Stimulated activated CD4-positive, alpha-beta T cell treated with anti-CD3 and anti-CD28 coated beads, Interleukin-1b, Interleukin-23, amount 100 ng/mL, for 1 hour (primary cell): ENCODE data around the gene GARIN3.
"Not testable (repeated sequence)": the region's sequence is repeated elsewhere in the genome, so short reads cannot be mapped to it uniquely, and the experiment has no call there.

Experiments
- DNase-seq, 2 donors: peaks; one replicate each; pipeline ENCODE4 v3.0.0-alpha.2; 2020; ENCODE audit warnings: low read depth in 2 of 2

The GARIN3 gene

DNA sequence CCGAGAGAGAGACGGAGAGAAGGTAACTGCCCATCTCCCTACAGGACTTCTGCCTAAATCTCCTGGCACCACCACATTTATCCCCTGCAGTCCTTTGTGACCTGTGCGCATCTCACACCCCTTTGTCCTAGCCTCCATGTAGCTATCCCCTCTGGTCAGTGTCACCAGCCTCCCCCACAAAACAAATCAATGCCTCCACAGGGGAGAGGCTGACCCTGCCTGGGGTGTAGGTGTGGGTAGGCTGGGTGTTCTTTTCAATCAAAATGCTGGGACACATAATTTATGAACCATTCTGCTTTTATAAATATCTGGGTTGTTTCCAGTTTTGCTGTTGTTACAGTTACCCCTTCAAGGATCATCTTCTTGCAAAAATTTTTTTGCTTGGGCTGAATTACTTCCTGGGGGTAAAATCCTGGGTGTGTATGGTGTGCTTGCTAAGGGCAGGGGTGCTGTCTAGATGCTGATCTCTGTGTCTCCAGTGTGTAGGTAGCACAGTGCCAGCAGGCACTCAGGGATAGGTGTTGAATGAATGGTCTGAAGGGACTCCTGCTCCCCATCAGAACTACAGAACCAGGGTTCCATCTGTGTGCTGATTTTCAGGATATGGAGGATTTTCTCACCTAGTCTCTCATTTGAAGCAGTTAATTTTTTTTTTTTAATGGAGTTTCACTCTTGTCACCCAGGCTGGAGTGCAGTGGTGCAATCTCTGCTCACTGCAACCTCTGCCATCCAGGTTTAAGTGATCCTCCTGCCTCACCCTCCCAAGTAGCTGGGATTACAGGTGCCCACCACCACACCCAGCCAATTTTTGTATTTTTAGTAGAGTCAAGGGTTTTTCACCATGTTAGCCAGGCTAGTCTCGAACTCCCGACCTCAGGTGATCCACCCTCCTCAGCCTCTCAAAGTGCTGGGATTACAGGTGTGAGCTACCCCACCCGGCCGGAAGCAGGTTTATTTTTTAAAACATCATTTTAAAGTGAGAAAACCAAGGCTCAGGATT lies at the start of gene GARIN3:
Gene GARIN3 (minus strand): TSS at position 51 of the 1,000 bp plus-strand sequence. CDS start 96 bp downstream, outside the sequence.
- DNase-seq: no peak

DNA sequence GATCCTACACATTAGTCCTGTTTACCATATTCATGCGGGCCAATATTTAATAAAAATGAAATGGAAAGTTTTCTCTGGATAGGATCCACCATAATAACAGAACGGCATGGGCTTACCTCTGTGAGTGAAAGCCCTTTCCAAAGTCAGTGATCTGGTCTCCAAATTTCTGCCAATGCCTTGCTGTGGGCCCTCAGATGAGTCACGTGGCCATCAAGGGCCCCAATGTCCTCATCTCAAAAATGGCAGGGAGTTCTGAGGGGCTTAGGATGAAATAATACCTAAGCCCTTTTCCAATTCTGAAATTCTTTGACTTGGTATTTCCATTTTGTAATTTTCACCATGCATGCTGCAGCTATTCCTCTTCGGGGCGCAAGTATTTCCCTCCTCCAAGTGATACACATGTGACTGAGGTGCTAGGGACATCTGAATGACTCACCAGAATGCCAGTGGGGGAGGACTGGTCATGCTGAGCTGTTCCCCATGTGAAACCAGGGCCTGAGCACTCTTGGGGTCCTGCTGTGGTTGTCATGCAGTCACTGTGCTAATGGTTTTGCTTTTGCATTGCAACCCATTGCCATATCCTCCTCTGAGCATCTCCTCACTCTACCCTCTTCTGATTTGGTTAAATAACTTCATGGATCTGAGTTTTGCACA lies 49.6 kb upstream of the GARIN3 start:
- no peak for DNase-seq

DNA sequence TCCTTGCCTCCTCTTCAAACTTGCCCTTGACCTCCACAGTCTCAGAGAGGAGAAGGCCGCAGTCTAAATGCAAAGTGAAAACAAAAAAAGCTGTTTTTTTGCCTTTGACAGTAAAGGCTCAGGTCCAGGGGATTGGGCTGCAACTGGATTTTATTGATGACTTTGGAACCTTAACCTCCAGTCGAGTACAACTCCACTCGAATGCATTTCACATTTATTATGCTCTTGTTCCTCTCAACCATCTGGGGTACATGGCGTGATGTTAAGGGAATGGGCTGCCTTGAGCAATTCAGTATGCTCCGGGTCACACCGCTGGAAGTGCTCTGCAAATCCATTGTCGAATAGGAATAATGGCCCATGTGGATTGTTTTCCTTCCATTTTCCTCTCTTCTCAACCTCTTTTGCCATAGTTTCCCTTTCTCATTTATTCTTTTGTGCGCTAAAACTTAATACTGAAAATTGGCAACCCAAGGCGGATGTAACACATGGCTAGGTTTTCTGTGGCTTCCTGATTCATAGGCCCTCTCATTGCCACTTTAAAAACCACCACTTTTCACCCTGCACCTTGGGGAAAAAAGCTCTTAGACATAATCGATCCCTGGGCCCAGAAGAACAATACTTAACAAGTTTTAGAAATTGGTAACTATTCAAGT lies 48.9 kb upstream of the GARIN3 start:
- DNase-seq: no peak

DNA sequence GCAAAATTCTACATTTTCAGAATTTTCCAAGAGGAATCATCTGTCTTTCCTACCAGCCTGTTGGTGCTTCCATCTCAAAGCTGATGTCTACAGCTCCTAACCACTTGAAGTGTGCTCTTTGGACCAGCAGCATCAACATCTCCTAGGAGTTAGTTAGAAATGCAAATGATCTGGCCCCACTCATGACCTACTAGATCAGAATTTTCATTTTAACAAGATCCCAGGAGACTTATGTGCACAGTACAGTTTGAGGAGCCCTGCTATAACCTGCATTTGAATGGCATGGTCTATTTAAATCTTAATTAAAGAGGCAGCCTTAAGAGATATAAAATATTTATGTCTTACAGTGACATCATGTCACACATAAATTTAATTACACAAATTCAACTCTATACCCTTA lies 48.4 kb upstream of the GARIN3 start:
- no peak for DNase-seq

DNA sequence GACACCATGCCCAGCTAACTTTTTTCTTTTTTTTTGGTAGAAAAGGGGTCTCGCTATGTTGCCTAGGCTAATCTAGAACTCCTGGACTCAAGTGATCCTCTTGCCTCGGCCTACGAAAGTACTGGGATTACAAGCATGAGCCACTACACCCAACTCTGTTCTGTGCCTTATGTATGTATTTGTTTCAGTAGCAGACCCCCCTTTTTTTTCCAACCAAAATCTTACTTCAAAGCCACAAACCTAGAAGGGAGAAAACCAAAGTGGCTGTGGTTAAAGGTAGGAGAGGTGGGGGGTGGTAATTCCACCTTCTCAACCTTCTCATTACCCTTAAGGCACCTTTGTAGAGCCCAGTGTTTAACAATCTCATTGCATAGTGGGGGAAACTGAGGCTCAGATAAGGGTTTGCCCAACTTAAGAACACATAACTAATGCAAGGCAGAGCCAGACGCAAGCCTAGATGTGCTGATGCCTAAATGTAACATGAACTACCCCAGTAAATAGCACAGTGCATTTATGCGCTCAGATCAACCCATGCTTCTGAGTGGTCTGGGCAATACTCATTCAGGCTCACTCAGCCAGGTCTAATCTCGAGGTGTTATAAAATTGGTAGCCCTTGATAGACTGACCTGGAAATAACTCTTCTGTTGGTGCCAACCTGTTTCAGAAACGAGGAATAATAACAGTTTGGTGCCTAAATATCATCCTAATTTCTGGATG lies 47.6 kb upstream of the GARIN3 start:
- no peak for DNase-seq

DNA sequence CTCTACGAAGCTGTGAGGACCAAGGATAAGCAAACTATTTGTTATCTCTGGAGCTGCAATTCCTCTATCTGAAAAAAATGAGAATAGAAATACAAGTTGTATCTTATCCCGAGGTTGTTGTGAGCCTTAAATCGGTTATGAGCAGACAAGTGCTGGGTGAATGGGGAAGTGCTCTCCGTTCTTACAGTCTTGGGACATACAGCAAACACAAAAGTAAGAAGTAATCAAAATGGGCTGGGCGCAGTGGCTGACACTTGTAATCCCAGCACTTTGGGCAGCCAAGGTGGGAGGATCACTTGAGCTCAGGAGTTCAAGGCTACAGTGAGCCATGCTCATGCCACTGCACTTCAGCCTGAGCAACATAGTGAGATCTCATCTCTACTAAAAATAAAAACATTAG lies 46.2 kb upstream of the GARIN3 start:
- no peak for DNase-seq

DNA sequence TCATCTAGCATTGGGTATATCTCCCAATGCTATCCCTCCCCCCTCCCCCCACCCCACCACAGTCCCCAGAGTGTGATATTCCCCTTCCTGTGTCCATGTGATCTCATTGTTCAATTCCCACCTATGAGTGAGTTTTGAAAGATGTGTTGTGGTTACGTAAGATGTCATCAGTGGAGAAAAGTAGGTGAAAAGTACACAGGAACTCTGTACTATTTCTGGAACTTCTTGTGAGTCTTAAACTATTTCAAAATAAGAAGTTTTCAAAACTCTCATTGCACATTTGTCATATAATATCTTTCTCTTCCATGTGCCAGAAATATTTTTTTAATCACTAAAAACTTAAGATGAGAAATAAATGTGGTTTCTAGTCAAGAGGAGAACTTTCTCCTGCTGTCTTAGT lies 44.6 kb upstream of the GARIN3 start:
- DNase-seq: not testable (repeated sequence)

DNA sequence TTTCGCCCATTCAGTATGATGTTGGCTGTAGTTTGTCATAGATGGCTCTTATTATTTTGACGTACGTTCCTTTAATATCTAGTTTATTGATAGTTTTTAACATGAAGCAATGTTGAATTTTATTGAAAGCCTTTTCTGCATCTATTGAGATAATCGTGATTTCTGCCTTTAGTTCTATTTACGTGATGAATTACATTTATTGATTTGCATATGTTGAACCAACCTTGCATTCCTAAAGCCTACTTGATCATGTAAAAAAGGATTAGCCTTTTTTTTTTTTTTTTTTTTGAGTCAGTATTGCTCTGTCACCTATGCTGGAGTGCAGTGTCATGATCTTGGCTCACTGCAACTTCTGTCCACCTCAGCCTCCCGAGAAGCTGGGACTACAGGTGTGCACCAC lies 39.6 kb upstream of the GARIN3 start:
- no peak for DNase-seq

DNA sequence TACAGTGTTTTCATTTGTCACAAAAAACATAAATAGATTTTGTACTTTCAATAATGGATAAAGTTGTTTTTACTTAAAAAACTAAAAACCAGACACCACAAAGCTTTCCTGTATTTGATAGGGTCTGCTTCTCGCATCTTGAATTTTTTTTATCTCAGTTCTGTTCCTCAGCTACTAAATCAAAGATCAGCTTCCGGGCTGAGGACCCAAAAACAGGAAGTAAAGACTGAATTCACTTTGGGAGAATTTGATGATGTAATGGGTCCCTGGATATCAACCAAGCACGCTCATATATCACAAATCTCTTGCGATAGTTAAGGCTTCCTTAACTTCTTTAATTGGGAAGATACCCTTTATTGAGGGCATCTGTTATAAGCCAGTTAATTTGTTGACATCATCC lies 38.7 kb upstream of the GARIN3 start:
- no peak for DNase-seq

DNA sequence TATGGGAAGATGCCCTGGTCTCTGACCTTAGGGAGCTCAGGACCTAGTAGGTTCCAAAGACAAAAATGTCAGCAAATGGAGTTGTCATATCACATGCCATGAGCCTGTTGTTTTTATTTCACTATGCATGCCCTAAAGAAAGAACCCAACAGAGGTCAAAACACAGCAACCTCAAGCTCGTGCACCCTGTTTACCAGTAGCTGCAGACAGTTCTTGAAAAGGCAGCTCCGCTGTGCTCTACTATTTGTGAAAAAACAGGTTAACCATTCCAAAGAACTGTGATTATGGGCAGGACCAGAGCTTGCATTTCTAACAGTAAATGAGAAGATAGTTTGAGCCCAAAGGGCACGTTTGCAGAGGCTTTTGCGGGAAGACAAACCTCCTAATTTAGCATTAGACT lies 37.4 kb upstream of the GARIN3 start:
- DNase-seq: no peak

DNA sequence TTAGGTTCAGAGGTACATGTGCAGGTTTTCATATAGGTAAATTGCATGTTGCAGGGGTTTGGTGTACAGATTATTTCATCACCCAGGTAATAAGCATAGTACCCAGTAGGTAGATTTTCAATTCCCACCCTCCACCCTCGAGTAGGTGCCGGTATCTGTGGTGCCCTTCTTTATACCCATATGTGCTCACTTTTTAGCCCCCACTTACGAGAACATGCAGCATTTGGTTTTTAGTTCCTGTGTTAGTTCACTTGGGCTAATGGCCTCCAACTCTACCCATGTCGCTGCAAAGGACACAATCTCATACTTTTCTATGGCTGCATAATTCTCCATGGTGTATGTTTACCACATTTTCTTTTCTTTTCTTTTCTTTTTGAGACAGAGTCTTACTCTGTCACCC lies 35.8 kb upstream of the GARIN3 start:
- DNase-seq: no peak

DNA sequence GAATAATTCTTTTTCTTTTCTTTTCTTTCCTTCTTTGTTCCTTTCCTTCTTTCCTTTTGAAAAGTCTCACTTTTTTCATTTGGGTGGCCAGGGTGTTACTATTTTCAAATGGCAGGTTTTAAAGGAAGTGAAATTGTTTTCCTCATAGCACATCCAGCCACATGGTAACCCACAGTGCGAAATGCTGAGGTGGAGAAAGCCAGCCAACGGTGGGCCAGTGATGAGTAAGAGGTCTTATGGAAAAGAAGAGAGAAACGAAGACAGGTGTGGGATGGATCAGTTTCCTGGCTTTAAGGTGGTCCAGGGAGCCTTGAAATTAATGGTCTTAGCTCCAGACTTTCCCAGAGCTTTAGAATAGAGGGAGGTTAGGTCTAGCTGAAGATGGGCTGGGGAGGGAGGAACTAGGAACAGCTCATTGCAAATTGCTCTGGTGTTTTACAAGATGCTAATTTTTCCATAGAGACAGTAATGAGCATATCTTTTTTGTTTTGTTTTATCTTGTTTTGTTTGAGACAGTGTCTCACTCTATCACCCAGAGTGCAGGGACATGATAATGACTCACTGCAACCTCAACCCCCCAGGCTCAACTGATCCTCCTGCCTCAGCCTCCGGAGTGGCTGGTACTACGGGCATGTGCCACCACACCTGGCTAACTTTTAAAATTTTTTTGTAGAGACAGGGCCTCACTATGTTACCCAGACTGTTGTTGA lies 32.4 kb upstream of the GARIN3 start:
- peak in 1 of 2 donors; percentile 39 for DNase-seq

DNA sequence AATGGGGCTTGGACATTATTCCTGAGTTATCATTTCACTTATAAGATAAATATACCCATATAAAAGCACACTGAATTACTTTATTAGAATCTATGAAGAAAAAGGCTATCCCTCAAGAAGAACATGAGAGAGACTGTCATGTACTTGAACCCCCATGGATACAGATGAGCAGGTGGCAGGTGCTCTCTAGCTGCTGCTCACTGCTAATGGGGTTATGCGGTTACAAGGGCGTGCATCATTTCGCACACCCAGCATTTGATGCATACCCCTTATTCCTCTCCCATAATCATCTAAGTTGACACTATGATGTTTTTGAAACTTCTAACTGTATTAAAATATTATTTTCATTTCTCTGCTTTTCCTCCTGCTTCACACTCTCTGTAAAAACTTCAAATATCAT lies 31.0 kb upstream of the GARIN3 start:
- DNase-seq: no peak

DNA sequence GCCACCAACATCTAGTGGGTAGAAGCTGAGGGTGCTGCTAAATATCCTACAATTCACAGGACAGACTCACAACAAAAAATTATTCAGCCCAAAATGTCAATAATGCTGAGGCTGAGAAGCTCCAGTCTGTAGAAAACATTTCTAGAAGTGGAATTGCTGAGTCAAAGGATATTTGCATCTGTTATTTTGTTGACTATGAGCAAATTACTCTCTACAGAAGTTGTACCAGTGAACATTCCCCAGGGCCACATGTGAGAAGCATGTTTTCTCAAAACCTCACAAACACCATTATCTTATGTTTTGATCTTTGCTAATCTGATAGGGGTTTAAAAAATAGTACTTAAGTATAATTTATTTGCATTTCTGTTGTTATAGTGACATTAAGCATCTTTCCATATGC lies 30.0 kb upstream of the GARIN3 start:
- no peak for DNase-seq

DNA sequence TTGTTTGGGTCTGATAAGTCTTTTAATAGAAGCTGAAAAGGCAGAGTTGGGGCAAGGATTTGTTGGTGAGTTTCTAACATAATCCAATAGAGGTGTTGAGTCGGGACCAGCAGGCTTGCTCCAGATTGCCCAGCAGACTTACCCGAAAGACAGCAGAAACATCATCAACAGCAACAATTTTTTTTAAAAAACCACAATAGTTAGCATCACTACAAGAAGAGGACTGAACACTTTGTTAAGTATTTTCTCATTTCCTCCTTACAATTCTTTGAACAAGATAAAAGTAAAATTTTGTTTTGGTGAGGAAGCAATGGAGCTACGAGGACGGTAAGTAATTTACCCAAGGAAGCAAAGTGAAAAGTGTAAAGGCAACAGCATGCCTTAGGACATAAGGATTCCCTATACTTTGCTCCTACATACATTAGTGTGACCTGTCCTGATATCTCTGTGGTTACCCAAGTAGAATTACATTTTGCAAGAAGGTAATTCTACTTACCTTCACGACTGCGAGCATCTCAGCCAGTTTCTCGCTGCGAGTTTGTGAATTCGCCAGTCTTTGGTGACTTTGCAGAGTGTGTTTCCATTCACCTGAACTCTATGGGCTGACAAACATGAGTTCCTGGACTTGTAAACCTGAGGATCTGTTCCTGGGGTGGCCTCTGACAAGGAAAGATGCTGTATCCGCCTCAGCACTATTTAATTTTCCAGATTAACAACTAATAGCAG lies 27.8 kb upstream of the GARIN3 start:
- no peak for DNase-seq

DNA sequence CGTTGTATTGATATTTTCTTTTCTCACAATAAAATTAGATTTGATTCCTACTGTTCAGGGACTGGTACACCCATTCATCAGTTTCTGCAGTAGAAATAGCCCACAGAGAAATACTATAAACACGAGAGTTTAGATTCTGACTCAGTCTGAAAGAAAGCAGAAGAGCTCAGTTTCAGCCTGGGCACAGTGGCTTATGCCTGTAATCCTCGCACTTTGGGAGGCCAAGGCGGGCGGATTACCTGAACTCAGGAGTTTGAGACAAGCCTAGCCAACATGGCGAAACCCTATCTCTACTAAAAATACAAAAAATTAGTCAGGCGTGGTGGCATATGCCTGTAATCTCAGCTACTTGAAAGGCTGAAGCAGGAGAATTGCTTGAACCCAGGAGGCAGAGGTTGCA lies 23.2 kb upstream of the GARIN3 start:
- DNase-seq: no peak

DNA sequence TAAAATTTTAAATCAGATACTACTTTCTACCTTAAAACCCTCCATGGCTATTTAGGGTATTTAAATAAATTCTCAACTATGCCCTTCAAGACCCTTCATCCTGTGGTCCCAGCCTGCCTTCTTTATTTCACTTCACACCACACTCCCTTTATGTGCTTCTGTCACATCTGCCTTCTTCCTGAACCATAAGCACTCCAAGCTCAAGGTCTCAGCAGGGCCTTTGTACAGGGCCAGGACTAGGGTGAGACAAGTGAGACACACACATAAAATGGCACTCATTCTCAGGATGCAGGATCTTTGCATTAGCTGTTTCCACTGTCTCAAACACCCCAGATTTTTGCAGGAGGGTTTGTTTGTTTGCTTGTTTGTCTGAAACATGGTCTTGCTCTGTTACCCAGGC lies 22.2 kb upstream of the GARIN3 start:
- no peak for DNase-seq

DNA sequence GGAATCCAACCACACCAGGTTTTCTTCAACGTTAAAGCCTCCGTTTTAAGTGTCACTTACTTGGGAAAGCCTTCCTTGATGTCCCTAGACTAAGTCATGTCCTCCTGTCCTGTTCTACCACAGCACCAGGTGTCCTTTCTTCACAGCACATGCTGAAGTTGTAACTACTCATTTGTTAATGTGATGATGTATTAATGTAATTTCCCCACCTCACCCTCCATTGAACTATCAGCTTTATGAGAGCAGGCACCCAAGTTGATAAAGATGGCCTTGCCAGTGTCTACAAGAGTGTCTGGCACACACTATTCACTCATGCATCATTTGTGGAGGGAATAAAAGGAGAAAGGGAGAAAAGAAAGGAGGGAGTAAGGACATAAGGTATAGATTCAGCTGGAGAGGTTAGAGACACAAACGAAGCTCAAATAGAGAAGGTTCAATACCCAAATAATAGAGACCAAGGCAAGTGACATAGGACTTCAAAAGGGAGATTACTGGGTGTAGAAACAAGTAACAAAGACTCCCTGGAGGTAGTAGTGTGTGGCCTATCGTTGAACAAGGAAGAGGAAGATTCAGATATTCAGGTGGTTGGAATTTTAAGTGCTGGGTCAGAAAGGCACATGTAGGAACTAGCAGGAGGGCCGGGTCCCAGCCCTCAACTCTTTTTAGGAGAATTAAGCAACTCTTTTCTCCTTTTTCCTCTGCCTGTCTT lies 21.1 kb upstream of the GARIN3 start:
- no peak for DNase-seq

DNA sequence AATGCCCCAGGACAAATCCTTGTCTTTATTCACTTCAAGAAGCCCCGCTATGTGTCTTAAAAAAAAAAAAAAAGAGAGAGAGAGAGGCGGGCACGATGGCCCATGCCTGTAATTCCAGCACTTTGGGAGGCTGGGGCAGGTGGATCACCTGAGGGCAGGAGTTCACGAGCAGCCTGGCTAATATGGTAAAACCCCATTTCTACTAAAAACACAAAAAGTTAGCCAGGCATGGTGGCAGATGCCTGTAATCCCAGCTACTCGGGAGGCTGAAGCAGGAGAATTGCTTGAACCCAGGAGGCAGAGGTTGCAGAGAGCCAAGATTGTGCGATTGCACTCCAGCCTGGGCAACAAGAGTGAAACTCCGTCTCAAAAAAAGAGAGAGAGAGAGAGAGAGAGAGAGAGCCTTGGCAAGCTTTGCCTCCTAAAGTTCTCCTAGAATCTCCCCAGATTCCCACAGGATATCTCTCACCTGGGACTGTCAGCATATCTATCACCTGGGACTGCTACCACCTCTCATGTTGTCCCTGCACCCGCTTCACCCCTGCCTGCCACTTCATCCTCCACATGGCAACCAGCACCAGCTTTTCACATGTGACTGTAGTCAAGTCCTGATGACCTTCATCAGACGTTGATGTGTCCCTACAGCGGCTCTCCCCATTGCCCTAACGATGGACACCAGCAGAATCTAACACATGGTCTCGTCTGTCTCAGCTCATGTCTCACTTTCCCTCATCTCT lies 20.4 kb upstream of the GARIN3 start:
- no peak for DNase-seq
